ENCODE results near the gene TBC1D5. TPM values are rescaled to one million over a fixed set of nuclear protein-coding genes. Genes with fewer than 3 reads are reported as not detected.

Gene TBC1D5
- total RNA-seq, 3 donors from 2014 or later (not counting 1 experiment from before 2014, with no cell fraction given), result 63.8 to 81.9 (median 74.9) TPM

DNA sequence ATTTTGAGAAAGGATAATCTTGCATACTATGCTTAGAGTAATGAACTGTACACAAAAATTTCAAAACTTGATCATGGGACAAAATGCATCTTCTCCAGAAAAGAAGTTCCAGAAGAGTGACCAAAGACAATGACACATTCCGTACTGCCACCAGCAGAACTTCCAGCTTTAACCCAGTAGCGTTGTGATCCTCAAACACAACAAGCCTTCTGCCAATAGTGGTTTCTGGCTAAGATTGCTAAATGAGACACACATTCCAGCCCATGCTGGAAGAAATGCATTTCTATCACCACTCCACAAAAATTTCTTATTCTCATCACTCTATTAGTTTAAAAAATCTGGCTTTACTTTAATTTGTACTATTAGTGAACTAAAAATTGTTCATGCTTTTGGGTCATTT, 334.9 kb downstream of the TBC1D5 start:
- intact Hi-C loops (cut with micrococcal nuclease), result loop anchor here (1.0 kb wide), 1 partner anchor 811 kb away; no protein-coding TSS in a partner anchor
- no peaks in the 10 kb centered on the region for H3K27me3 Mint-ChIP-seq (ENCODE audit: low read depth in 2 of 2)
- no peak overlapping the region for H3K4me3 Mint-ChIP-seq

DNA sequence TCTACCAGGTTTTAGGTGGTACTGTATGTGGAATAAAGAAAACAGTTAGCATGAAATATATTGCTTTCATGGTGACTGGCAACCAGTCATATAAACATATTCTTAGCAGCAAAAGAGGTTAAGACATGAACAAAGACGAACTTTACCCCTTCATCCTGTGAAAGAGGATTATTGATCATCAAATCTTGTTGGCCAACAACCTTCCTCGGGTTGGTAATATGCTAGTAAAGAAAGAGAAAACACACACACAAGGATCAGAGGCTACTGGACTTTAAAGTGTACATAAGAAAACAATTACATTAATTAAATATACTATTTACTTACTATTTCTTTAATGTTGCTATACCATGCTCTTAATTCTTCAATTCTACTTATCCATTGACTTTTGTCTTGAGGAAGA, 337.9 kb downstream of the TBC1D5 start:
- no peak for DNase-seq
- Histone ChIP-seq H3K27ac (ENCODE audit: low read length) (no peak overlapping the region), H3K36me3 (ENCODE audit: control insufficient read depth, insufficient read depth, low read length) (peaks cover 12% of the 10 kb centered on the region), H3K9me3 (ENCODE audit: control insufficient read depth, insufficient read depth, low read length) (no peaks in the 10 kb centered on the region), H3K27me3 (ENCODE audit: control insufficient read depth, insufficient read depth, low read length) (no peaks in the 10 kb centered on the region), H3K4me3 (ENCODE audit: low read length) (no peak overlapping the region), H3K4me1 (ENCODE audit: control insufficient read depth, insufficient read depth, low read length) (no peaks in the 10 kb centered on the region)
- Mint-ChIP-seq H3K27ac (no peak overlapping the region), H3K36me3 (peaks cover 6% of the 10 kb centered on the region), H3K27me3 (ENCODE audit: low read depth in 2 of 2) (no peaks in the 10 kb centered on the region), H3K4me1 (no peaks in the 10 kb centered on the region), H3K4me3 (no peak overlapping the region), H3K9me3 (no peaks in the 10 kb centered on the region)
- TF ChIP-seq CTCF (IDR thresholded peaks at IDR 0.05), result no peak
- no peak for ATAC-seq
- intact Hi-C loops (cut with micrococcal nuclease), result no loop called here
- no CpG with 5 or more reads among the region's 2 CpGs for WGBS (ENCODE audit: insufficient coverage)

More for the DNA sequence above, 334.9 kb downstream of the TBC1D5 start:
- H3K36me3 Mint-ChIP-seq, result peaks cover 6% of the 10 kb centered on the region
- ATAC-seq (no peak), DNase-seq (no peak)
- H3K27ac Mint-ChIP-seq, result no peak overlapping the region
- Histone ChIP-seq H3K9me3 (ENCODE audit: control insufficient read depth, insufficient read depth, low read length) (no peaks in the 10 kb centered on the region), H3K27ac (ENCODE audit: low read length) (no peak overlapping the region), H3K4me1 (ENCODE audit: control insufficient read depth, insufficient read depth, low read length) (no peaks in the 10 kb centered on the region), H3K4me3 (ENCODE audit: low read length) (no peak overlapping the region), H3K27me3 (ENCODE audit: control insufficient read depth, insufficient read depth, low read length) (no peaks in the 10 kb centered on the region), H3K36me3 (ENCODE audit: control insufficient read depth, insufficient read depth, low read length) (peaks cover 9% of the 10 kb centered on the region)
- no peaks in the 10 kb centered on the region for H3K9me3 Mint-ChIP-seq
- 100% methylated on average over 2 of the region's 2 CpGs for WGBS (ENCODE audit: insufficient coverage)
- TF ChIP-seq CTCF (IDR thresholded peaks at IDR 0.05), result no peak
- no peaks in the 10 kb centered on the region for H3K4me1 Mint-ChIP-seq

DNA sequence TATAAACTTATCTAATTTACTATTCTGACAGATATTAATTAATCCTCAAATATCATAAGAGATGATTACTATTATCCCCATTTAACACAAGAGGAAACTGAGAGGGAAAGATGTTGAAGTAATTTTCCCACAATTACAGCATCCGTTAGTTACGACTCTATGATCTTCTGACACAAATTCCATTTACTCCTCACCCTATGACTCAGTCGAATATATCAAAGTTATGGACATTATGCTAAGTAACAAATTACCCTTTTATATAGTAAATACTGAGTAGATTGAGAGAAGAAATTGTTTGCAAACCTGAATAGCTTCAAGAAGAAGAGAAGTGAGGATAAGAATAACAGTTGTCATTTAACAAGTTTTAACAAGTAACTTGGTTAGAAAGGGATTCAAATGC, 340.0 kb downstream of the TBC1D5 start:
- H3K27ac Mint-ChIP-seq, result no peak overlapping the region
- H3K4me1 ChIP-seq (ENCODE audit: control insufficient read depth, insufficient read depth, low read length), result no peaks in the 10 kb centered on the region
- no peaks in the 10 kb centered on the region for H3K27me3 ChIP-seq (ENCODE audit: control insufficient read depth, insufficient read depth, low read length)
- ATAC-seq (no peak), DNase-seq (no peak)
- H3K4me3 ChIP-seq (ENCODE audit: low read length), result no peak overlapping the region
- H3K9me3 ChIP-seq (ENCODE audit: control insufficient read depth, insufficient read depth, low read length), result no peaks in the 10 kb centered on the region
- no peaks in the 10 kb centered on the region for H3K9me3 Mint-ChIP-seq
- no peak overlapping the region for H3K27ac ChIP-seq (ENCODE audit: low read length)
- peaks cover 12% of the 10 kb centered on the region for H3K36me3 ChIP-seq (ENCODE audit: control insufficient read depth, insufficient read depth, low read length)
- WGBS (ENCODE audit: insufficient coverage), result no CpG with 5 or more reads among the region's 3 CpGs
- intact Hi-C loops (cut with micrococcal nuclease), result no loop called here
- H3K4me3 Mint-ChIP-seq, result no peak overlapping the region
- H3K4me1 Mint-ChIP-seq, result no peaks in the 10 kb centered on the region
- peaks cover 6% of the 10 kb centered on the region for H3K36me3 Mint-ChIP-seq
- TF ChIP-seq CTCF (IDR thresholded peaks at IDR 0.05), result no peak
- H3K27me3 Mint-ChIP-seq (ENCODE audit: low read depth in 2 of 2), result no peaks in the 10 kb centered on the region

- H3K27ac Mint-ChIP-seq, result no peak overlapping the region
- peaks cover 6% of the 10 kb centered on the region for H3K36me3 Mint-ChIP-seq
- TF ChIP-seq CTCF (IDR thresholded peaks at IDR 0.05), result no peak
- 0% methylated on average over 1 of the region's 1 CpG for WGBS (ENCODE audit: insufficient coverage)
- Histone ChIP-seq H3K9me3 (ENCODE audit: control insufficient read depth, insufficient read depth, low read length) (no peaks in the 10 kb centered on the region), H3K4me1 (ENCODE audit: control insufficient read depth, insufficient read depth, low read length) (no peaks in the 10 kb centered on the region), H3K4me3 (ENCODE audit: low read length) (no peak overlapping the region), H3K36me3 (ENCODE audit: control insufficient read depth, insufficient read depth, low read length) (peaks cover 12% of the 10 kb centered on the region), H3K27ac (ENCODE audit: low read length) (no peak overlapping the region), H3K27me3 (ENCODE audit: control insufficient read depth, insufficient read depth, low read length) (no peaks in the 10 kb centered on the region)
- no peaks in the 10 kb centered on the region for H3K27me3 Mint-ChIP-seq (ENCODE audit: low read depth in 2 of 2)
- ATAC-seq, result no peak
- intact Hi-C loops (cut with micrococcal nuclease), result no loop called here
- DNase-seq, result no peak
- H3K9me3 Mint-ChIP-seq, result no peaks in the 10 kb centered on the region
- no peaks in the 10 kb centered on the region for H3K4me1 Mint-ChIP-seq
- H3K4me3 Mint-ChIP-seq, result no peak overlapping the region
These were observed 340.5 kb downstream of the TBC1D5 start for GRCh38 chr3:17401912-17402311.

Measured in natural killer cell (primary cell).